ENCODE results near the gene LRRC63.

Gene LRRC63

GRCh38 chr13:46182491-46182877 lies 29.2 kb upstream of the LRRC63 start:
- no peak overlapping the region for H3K4ac ChIP-seq (ENCODE audit: low read depth, low read length)
- no peak overlapping the region for H2AK5ac ChIP-seq (ENCODE audit: low read length)
- H4K8ac ChIP-seq (ENCODE audit: low read depth, low read length), result no peak overlapping the region
- H2BK120ac ChIP-seq (ENCODE audit: low read depth, low read length), result no peak overlapping the region
- no peaks in the 10 kb centered on the region for H3K79me2 ChIP-seq (ENCODE audit: control insufficient read depth, insufficient read depth, low read length)
- H3K79me1 ChIP-seq (ENCODE audit: low read length), result no peaks in the 10 kb centered on the region
- WGBS (ENCODE audit: extremely low coverage, insufficient coverage, low lambda C conversion rate), result no CpG with 5 or more reads among the region's 2 CpGs
- no peak overlapping the region for H3K56ac ChIP-seq (ENCODE audit: low read length)
- no peaks in the 10 kb centered on the region for H3K4me1 ChIP-seq (ENCODE audit: control insufficient read depth, low read depth, low read length)
- no peaks in the 10 kb centered on the region for H3K36me3 ChIP-seq (ENCODE audit: control insufficient read depth, insufficient read depth, low read length)
- H3K9ac ChIP-seq (ENCODE audit: low read length), result no peak overlapping the region
- no peaks in the 10 kb centered on the region for H3K27me3 ChIP-seq (ENCODE audit: insufficient read depth, low read length, poor library complexity)
- H3K23ac ChIP-seq (ENCODE audit: low read length), result no peak overlapping the region
- no peak overlapping the region for H4K5ac ChIP-seq (ENCODE audit: low read length)
- H3K27ac ChIP-seq (ENCODE audit: low read depth, low read length), result no peak overlapping the region
- no peak overlapping the region for H3K18ac ChIP-seq (ENCODE audit: low read length)
- no peak overlapping the region for H2BK5ac ChIP-seq (ENCODE audit: low read length)
- no peak for DNase-seq
- no peak overlapping the region for H3K4me3 ChIP-seq (ENCODE audit: low read length)
- H2BK15ac ChIP-seq (replicated peaks; ENCODE audit: low read depth), result no peak overlapping the region
- no peak overlapping the region for H3K4me2 ChIP-seq (ENCODE audit: low read length)

- no peak overlapping the region for H3K4me3 ChIP-seq (ENCODE audit: low read length)
- H2AK5ac ChIP-seq (ENCODE audit: low read length), result no peak overlapping the region
- WGBS (ENCODE audit: extremely low coverage, insufficient coverage, low lambda C conversion rate), result no CpG with 5 or more reads among the region's 15 CpGs
- no peak overlapping the region for H3K27ac ChIP-seq (ENCODE audit: low read depth, low read length)
- no peak for DNase-seq
- no peaks in the 10 kb centered on the region for H3K79me2 ChIP-seq (ENCODE audit: control insufficient read depth, insufficient read depth, low read length)
- H3K36me3 ChIP-seq (ENCODE audit: control insufficient read depth, insufficient read depth, low read length), result no peaks in the 10 kb centered on the region
- no peak overlapping the region for H3K9ac ChIP-seq (ENCODE audit: low read length)
- H4K8ac ChIP-seq (ENCODE audit: low read depth, low read length), result no peak overlapping the region
- H4K5ac ChIP-seq (ENCODE audit: low read length), result no peak overlapping the region
- H3K79me1 ChIP-seq (ENCODE audit: low read length), result no peaks in the 10 kb centered on the region
- no peak overlapping the region for H2BK5ac ChIP-seq (ENCODE audit: low read length)
- H2BK15ac ChIP-seq (replicated peaks; ENCODE audit: low read depth), result no peak overlapping the region
- no peak overlapping the region for H2BK120ac ChIP-seq (ENCODE audit: low read depth, low read length)
- no peak overlapping the region for H3K23ac ChIP-seq (ENCODE audit: low read length)
- H3K56ac ChIP-seq (ENCODE audit: low read length), result no peak overlapping the region
- H3K4me2 ChIP-seq (ENCODE audit: low read length), result no peak overlapping the region
- no peak overlapping the region for H3K18ac ChIP-seq (ENCODE audit: low read length)
- H3K4ac ChIP-seq (ENCODE audit: low read depth, low read length), result no peak overlapping the region
- no peaks in the 10 kb centered on the region for H3K27me3 ChIP-seq (ENCODE audit: insufficient read depth, low read length, poor library complexity)
- no peaks in the 10 kb centered on the region for H3K4me1 ChIP-seq (ENCODE audit: control insufficient read depth, low read depth, low read length)
Measured at GRCh38 chr13:46183018-46183946, 28.4 kb upstream of the LRRC63 start.

GRCh38 chr13:46184277-46184699 lies 27.4 kb upstream of the LRRC63 start:
- Histone ChIP-seq H3K23ac (ENCODE audit: low read length) (no peak overlapping the region), H4K5ac (ENCODE audit: low read length) (no peak overlapping the region), H3K56ac (ENCODE audit: low read length) (no peak overlapping the region), H3K79me2 (ENCODE audit: control insufficient read depth, insufficient read depth, low read length) (no peaks in the 10 kb centered on the region), H2AK5ac (ENCODE audit: low read length) (no peak overlapping the region), H3K36me3 (ENCODE audit: control insufficient read depth, insufficient read depth, low read length) (no peaks in the 10 kb centered on the region), H3K27me3 (ENCODE audit: insufficient read depth, low read length, poor library complexity) (no peaks in the 10 kb centered on the region), H2BK120ac (ENCODE audit: low read depth, low read length) (no peak overlapping the region), H3K4me2 (ENCODE audit: low read length) (no peak overlapping the region), H3K27ac (ENCODE audit: low read depth, low read length) (no peak overlapping the region), H3K4me3 (ENCODE audit: low read length) (no peak overlapping the region), H3K4ac (ENCODE audit: low read depth, low read length) (no peak overlapping the region), H2BK15ac (replicated peaks; ENCODE audit: low read depth) (no peak overlapping the region), H3K4me1 (ENCODE audit: control insufficient read depth, low read depth, low read length) (no peaks in the 10 kb centered on the region), H3K9ac (ENCODE audit: low read length) (no peak overlapping the region), H2BK5ac (ENCODE audit: low read length) (no peak overlapping the region), H3K18ac (ENCODE audit: low read length) (no peak overlapping the region), H4K8ac (ENCODE audit: low read depth, low read length) (no peak overlapping the region), H3K79me1 (ENCODE audit: low read length) (no peaks in the 10 kb centered on the region)
- no CpG with 5 or more reads among the region's 6 CpGs for WGBS (ENCODE audit: extremely low coverage, insufficient coverage, low lambda C conversion rate)
- peak; percentile 60 for DNase-seq

- no peaks in the 10 kb centered on the region for H3K79me2 ChIP-seq (ENCODE audit: control insufficient read depth, insufficient read depth, low read length)
- no peaks in the 10 kb centered on the region for H3K79me1 ChIP-seq (ENCODE audit: low read length)
Measured at GRCh38 chr13:46185634-46186033, 26.1 kb upstream of the LRRC63 start.

DNA sequence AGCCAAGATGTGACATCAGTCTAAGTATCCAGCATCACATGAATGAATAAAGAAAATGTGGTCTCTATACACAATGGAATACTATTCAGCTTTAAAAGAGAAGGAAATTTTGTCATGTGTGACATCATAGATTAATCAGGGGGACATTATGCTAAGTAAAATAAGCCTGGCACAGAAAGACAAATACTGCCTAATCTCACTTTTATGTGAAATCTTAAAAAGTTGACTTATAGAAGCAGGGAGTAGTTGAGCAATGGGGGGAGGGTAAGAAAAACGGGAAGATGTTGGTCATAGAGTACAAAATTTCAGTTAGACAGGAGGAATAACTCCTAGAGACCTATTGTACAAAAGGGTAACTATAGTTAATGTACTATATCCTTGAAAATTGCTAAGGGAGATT lies 19.3 kb upstream of the LRRC63 start:
- H3K18ac ChIP-seq (ENCODE audit: low read length), result no peak overlapping the region
- H3K4me3 ChIP-seq (ENCODE audit: low read length), result no peak overlapping the region
- no peaks in the 10 kb centered on the region for H3K79me1 ChIP-seq (ENCODE audit: low read length)
- no peaks in the 10 kb centered on the region for H3K79me2 ChIP-seq (ENCODE audit: control insufficient read depth, insufficient read depth, low read length)
- no peak overlapping the region for H3K23ac ChIP-seq (ENCODE audit: low read length)
- no peaks in the 10 kb centered on the region for H3K27me3 ChIP-seq (ENCODE audit: insufficient read depth, low read length, poor library complexity)
- H4K8ac ChIP-seq (ENCODE audit: low read depth, low read length), result no peak overlapping the region
- no peak overlapping the region for H3K4ac ChIP-seq (ENCODE audit: low read depth, low read length)
- H3K27ac ChIP-seq (ENCODE audit: low read depth, low read length), result no peak overlapping the region
- no peak for DNase-seq
- no peak overlapping the region for H3K56ac ChIP-seq (ENCODE audit: low read length)
- no peak overlapping the region for H2BK120ac ChIP-seq (ENCODE audit: low read depth, low read length)
- no peak overlapping the region for H2BK15ac ChIP-seq (replicated peaks; ENCODE audit: low read depth)
- H3K4me1 ChIP-seq (ENCODE audit: control insufficient read depth, low read depth, low read length), result no peaks in the 10 kb centered on the region
- no CpG with 5 or more reads among the region's 1 CpG for WGBS (ENCODE audit: extremely low coverage, insufficient coverage, low lambda C conversion rate)
- H3K9ac ChIP-seq (ENCODE audit: low read length), result no peak overlapping the region
- no peak overlapping the region for H3K4me2 ChIP-seq (ENCODE audit: low read length)
- H2AK5ac ChIP-seq (ENCODE audit: low read length), result no peak overlapping the region
- H2BK5ac ChIP-seq (ENCODE audit: low read length), result no peak overlapping the region
- H3K36me3 ChIP-seq (ENCODE audit: control insufficient read depth, insufficient read depth, low read length), result no peaks in the 10 kb centered on the region
- no peak overlapping the region for H4K5ac ChIP-seq (ENCODE audit: low read length)

More at GRCh38 chr13:46185634-46186033, 26.1 kb upstream of the LRRC63 start:
- Histone ChIP-seq H3K36me3 (ENCODE audit: control insufficient read depth, insufficient read depth, low read length) (no peaks in the 10 kb centered on the region), H2BK15ac (replicated peaks; ENCODE audit: low read depth) (no peak overlapping the region), H3K27me3 (ENCODE audit: insufficient read depth, low read length, poor library complexity) (no peaks in the 10 kb centered on the region), H3K4me1 (ENCODE audit: control insufficient read depth, low read depth, low read length) (no peaks in the 10 kb centered on the region), H3K56ac (ENCODE audit: low read length) (no peak overlapping the region), H4K5ac (ENCODE audit: low read length) (no peak overlapping the region), H2BK5ac (ENCODE audit: low read length) (no peak overlapping the region), H3K23ac (ENCODE audit: low read length) (no peak overlapping the region), H4K8ac (ENCODE audit: low read depth, low read length) (no peak overlapping the region), H2BK120ac (ENCODE audit: low read depth, low read length) (no peak overlapping the region), H3K4me2 (ENCODE audit: low read length) (no peak overlapping the region), H2AK5ac (ENCODE audit: low read length) (no peak overlapping the region), H3K18ac (ENCODE audit: low read length) (no peak overlapping the region), H3K9ac (ENCODE audit: low read length) (no peak overlapping the region), H3K4me3 (ENCODE audit: low read length) (no peak overlapping the region), H3K4ac (ENCODE audit: low read depth, low read length) (no peak overlapping the region), H3K27ac (ENCODE audit: low read depth, low read length) (no peak overlapping the region)
- no peak for DNase-seq
- WGBS (ENCODE audit: extremely low coverage, insufficient coverage, low lambda C conversion rate), result no CpG with 5 or more reads among the region's 4 CpGs

Data from mesendoderm (in vitro differentiated cells).